GM12801 (cell line): ENCODE measurements around the gene COLEC11.

ENCODE experiments used
- CTCF ChIP-seq: IDR thresholded peaks from one replicate; pipeline ENCODE4 v1.5.1; 2011; ENCODE audit warnings: control low read depth; ENCODE audit not compliant: insufficient read length; ENCODE audit errors: extremely low read depth

The COLEC11 gene

DNA sequence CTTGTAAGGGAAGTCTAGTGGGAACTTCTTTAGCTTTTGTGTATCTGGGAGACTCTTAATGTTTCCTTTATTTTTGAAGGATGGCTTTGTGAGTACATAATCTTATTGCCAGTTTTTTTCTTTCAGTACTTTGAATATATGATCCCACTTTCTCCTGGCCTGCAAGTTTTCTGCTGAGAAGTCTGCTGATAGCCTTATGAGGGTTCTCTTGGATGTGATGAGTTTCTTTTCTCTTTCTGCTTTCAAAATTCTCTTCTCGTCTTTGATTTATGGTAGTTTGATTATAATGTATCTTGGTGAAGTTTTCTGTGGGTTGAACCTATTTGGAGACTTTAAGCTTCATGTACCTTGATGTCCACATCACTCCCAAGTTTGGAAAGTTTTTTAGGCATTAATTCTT lies 28.1 kb downstream of the COLEC11 start:
- no peak for TF ChIP-seq CTCF

DNA sequence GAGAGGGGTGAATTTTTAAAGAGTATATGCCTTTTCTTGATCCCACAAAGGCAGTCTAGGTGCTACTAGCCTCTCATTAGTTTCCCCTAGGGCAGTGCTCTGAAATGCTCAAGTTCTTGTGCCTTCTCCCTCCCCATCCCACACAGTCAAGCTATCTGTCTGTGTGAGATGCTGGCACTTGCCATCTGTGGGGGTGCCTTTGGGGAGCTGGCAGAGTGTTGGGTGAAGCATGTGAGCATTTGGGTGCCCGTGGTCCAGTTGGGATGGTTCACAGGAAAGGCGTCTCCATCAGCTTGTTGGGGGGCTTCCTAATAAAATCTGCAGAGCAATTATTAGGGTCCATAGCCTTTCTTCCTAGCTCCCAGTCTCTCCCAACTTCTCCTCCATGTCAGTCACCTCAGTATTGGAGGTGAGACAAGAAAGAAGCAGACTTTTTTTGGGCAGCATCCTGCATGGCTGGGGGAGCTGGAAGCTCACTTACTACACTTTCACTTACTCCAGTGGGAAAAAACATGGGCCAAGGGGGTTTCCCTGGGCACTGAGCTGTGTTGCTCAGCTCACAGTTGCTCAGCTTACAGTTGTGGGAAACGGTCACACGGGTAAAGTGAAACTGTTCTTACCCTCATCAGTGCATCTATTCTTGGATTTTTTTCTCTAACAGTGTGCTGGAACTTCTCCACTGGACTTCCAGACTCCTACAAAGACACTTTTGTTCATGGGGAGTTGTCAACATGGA lies 29.3 kb downstream of the COLEC11 start:
- TF ChIP-seq CTCF = no peak

DNA sequence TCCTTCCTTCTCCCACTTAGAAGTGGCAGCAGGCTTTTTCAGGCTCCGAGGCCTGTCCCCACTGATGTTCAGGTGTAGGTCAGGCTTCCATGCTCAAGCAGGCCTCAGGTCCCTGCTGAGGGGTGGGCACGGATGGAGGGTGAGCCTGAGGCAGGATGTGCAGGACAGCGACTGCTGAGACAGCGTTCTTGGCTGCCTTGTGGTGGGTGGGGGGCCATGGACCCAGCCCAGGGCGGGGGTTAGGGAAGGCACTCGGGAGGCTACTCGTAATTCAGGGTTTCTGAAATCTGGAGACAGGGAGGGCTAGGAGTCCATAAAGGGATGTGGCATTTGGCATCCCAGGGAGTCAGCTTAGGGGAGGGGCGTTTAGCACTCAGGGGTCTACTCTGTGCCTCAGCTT lies 30.3 kb downstream of the COLEC11 start:
- no peak for TF ChIP-seq CTCF

DNA sequence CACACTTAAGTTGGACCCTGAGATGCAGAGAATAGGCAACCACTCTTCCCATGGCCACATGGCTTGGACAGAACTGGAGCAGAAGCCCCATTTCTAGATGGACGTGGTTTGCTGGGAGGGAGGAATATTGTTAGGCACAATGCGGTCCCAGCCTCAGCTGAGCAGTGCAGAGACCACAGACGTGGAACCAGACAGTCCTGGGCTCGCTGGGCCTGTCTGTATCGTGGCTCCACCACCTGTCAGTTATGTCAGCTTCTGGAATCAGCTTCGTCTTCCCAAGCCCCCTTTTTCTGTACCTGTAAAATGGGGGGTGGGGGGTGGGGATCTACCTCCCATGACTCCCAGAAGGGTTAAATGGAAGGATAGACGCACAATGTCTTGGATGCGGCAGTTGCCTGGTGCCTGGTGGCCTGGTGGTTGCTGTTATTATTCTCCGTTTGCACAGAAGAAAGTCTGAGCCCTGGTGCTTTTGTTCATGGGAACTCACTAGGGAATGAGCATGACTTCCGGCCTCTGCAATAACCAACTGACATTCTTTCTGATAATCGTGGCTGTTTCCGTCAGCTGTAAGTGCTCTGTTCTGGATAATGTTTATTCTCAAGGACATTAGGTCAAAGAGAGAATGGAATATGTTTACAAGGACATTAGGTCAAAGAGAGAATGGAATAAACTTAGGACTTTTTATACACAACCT lies 31.4 kb downstream of the COLEC11 start:
- no peak for TF ChIP-seq CTCF

- TF ChIP-seq CTCF = no peak
Measured at GRCh38 chr2:3626812-3627499, 32.0 kb downstream of the COLEC11 start.

DNA sequence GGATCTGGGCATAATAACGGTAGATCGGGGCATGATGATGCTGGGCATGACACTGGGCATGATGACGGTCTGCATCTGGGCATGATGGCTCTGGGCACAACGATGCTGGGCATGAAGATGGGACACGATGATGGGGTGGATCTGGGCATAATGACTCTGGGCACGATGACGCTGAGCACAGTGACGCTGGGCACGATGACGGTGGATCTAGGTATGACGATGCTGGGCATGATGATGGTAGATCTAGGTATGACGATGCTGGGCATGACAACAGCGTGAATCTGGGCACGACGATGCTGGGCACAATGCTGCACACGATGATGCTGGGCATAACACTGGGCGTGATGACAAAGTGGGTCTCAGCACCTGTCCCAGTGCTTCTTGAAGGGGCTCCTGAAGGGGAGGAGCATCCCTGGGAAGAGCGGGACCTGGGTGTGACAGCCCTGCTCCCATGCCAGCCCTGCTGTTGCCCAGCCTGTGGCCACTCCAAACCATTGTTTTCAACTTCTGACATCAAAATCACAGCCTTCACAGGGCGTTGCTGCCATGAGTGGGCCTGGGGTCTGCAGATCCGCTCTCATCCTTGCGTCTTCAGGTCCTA lies 32.7 kb downstream of the COLEC11 start:
- no peak for TF ChIP-seq CTCF

- TF ChIP-seq CTCF = no peak
Measured at GRCh38 chr2:3628241-3628679, 33.3 kb downstream of the COLEC11 start.
